SK-N-MC (cell line): ENCODE results near the gene PTPRG.

ENCODE experiments used
- EZH2 ChIP-seq: fragments of 200-600 bp; sonication (generic); IDR thresholded peaks from one replicate; pipeline ENCODE4 v1.6.1; 2017; ENCODE audit warnings: antibody characterized with exemption
- FOXP2 ChIP-seq: optimal IDR thresholded peaks from 2 replicates; pipeline ENCODE3; 2011; ENCODE audit warnings: mild to moderate bottlenecking, moderate library complexity; ENCODE audit not compliant: insufficient read depth; ENCODE audit errors: extremely low read length, control extremely low read depth
- POLR2AphosphoS5 ChIP-seq: IDR thresholded peaks from 2 replicates; pipeline ENCODE4 v1.6.1; 2012; ENCODE audit warnings: mild to moderate bottlenecking, low read depth, low read length, borderline replicate concordance

GRCh38 chr3:61866961-61867461 lies 305.6 kb downstream of the PTPRG start:
- TF ChIP-seq EZH2 = no peak
- no peak for TF ChIP-seq POLR2AphosphoS5
- TF ChIP-seq FOXP2 = no peak
